Activated CD8-positive, alpha-beta memory T cell treated with anti-CD3 and anti-CD28 coated beads for 36 hours (primary cell): ENCODE data around the gene BCL2L13. TPM values are rescaled to one million over a fixed set of nuclear protein-coding genes. Genes with fewer than 3 reads are reported as not detected.

ENCODE experiments used
- CTCF ChIA-PET: fragments of 350-600 bp; sonication (Branson Sonifier 250); formaldehyde crosslinking; loops from one replicate; lab custom pipeline; 2021; ENCODE audit warnings: antibody characterized with exemption; lab: Charles Lee
- POLR2A ChIA-PET: fragments of 350-600 bp; sonication (Branson Sonifier 250); formaldehyde crosslinking; loops from one replicate; lab custom pipeline; 2021; ENCODE audit warnings: antibody characterized with exemption; lab: Charles Lee
- total RNA-seq, 2 experiments: library from RNA; stranded (reverse); gene quantifications; one replicate each; pipeline ENCODE4 v1.2.3, GENCODE V29; 2021

BCL2L13 gene
- total RNA-seq, 2 experiments from 2014 or later = 37.9 to 38.7 TPM

DNA sequence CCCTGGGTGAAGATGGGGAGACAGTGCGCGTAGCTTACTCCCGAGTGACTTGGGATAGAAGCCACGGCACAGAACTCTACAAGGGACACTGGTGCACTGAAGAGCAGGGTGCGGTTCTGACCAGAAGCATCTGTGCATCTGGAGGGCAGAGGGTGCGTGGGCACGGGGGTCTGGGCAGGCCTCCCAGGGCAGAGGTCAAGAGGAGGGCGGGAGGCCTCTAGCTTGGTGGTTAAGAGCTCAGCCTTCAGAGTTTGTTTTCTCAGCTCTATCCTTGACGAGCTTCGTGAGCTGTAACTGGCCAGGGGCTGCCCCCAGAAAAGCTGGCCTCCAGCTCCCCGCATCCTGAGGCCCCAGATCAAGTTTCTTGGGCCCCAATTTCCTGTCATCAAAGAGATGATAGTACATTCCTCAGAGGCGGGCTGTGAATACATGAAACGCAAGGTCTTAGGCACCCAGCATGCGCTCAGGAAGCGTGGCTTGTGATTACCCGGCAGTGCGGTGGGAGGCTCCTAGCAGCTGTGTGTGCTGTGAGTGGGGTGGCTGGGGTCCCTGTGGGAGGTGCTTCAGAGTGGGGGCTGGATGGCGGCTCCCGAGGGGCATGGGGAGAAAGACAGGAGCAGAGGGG is 141.7 kb downstream of the BCL2L13 start:
- CTCF ChIA-PET = interaction anchor here (1.1 to 2.7 kb wide), 5 partner anchors 35 to 296 kb away, joined by 3 to 14 read pairs (median 5); no protein-coding TSS in a partner anchor
- POLR2A ChIA-PET = interaction anchor here (1.0 kb wide), 1 partner anchor 295 kb away, joined by 3 read pairs; no protein-coding TSS in a partner anchor

Other genes starting within 250 kb of the BCL2L13 start
- gene SLC25A18, start 75.3 kb upstream of the BCL2L13 start, total RNA-seq = not detected
- gene ATP6V1E1, start 10.0 kb upstream of the BCL2L13 start, total RNA-seq = 10 to 100 TPM; 90.3 to 95.0 TPM
- 10 to 100 TPM; 13.6 to 15.8 TPM for gene BID, start 135.7 kb downstream of the BCL2L13 start, total RNA-seq